HepG2 (cell line): ENCODE measurements around the gene ARHGEF7. TPM values are rescaled to one million over a fixed set of nuclear protein-coding genes. Genes with fewer than 3 reads are reported as not detected.

ENCODE experiments used
- ATF3 ChIP-seq: sonication (generic); formaldehyde crosslinking; IDR thresholded peaks from 2 replicates; pipeline ENCODE4 v1.4.0; 2020; ENCODE audit warnings: missing genetic modification reagents
- CBX5 ChIP-seq: sonication (generic); formaldehyde crosslinking; IDR thresholded peaks from 2 replicates; pipeline ENCODE4 v1.4.0; 2020; ENCODE audit warnings: missing genetic modification reagents, borderline replicate concordance
- GATA4 ChIP-seq: sonication (generic); IDR thresholded peaks from 2 replicates; pipeline ENCODE4 v1.6.1; 2016; ENCODE audit warnings: antibody characterized with exemption, low read depth, borderline replicate concordance
- MLX ChIP-seq: IDR thresholded peaks from 2 replicates; pipeline ENCODE4 v1.6.1; 2016
- NCOR1 ChIP-seq: fragments of 200-600 bp; sonication (generic); IDR thresholded peaks from 2 replicates; pipeline ENCODE4 v1.7.0; 2017; ENCODE audit warnings: antibody characterized with exemption, low read length, borderline replicate concordance
- NFKBIZ ChIP-seq: IDR thresholded peaks from 2 replicates; pipeline ENCODE4 v1.6.1; 2018; ENCODE audit warnings: missing genetic modification reagents, missing compliant biosample characterization
- PCBP2 ChIP-seq: fragments of 200-400 bp; formaldehyde crosslinking; optimal IDR thresholded peaks from 2 replicates; pipeline ENCODE3; 2018; ENCODE audit warnings: low read length, low read depth; ENCODE audit not compliant: poor library complexity, severe bottlenecking
- POGK ChIP-seq: sonication (generic); formaldehyde crosslinking; conservative IDR thresholded peaks from 2 replicates; pipeline ENCODE4 v1.8.0; 2022; ENCODE audit warnings: mild to moderate bottlenecking, moderate library complexity, missing genetic modification reagents
- SMAD1 ChIP-seq: sonication (generic); formaldehyde crosslinking; IDR thresholded peaks from 2 replicates; pipeline ENCODE4 v1.4.0; 2020; ENCODE audit warnings: missing genetic modification reagents, low read depth, mild to moderate bottlenecking, borderline replicate concordance
- SRSF1 ChIP-seq: fragments of 200-400 bp; formaldehyde crosslinking; optimal IDR thresholded peaks from 2 replicates; pipeline ENCODE3; 2017; ENCODE audit warnings: mild to moderate bottlenecking, low read depth, low read length, moderate library complexity
- SRSF9 ChIP-seq: fragments of 200-400 bp; formaldehyde crosslinking; IDR thresholded peaks from 2 replicates; pipeline ENCODE4 v1.6.1; 2018; ENCODE audit warnings: borderline replicate concordance, mild to moderate bottlenecking, low read depth, low read length; ENCODE audit not compliant: insufficient read depth, poor library complexity, severe bottlenecking
- U2AF2 ChIP-seq: fragments of 200-400 bp; formaldehyde crosslinking; IDR thresholded peaks from 2 replicates; pipeline ENCODE4 v1.6.1; 2017; ENCODE audit warnings: low read depth, mild to moderate bottlenecking, low read length
- ZGPAT ChIP-seq: IDR thresholded peaks from 2 replicates; pipeline ENCODE4 v1.6.1; 2016; ENCODE audit warnings: mild to moderate bottlenecking
- ZNF235 ChIP-seq: sonication (generic); formaldehyde crosslinking; IDR thresholded peaks from 2 replicates; pipeline ENCODE4 v1.8.1; 2023; ENCODE audit warnings: mild to moderate bottlenecking, missing genetic modification reagents, borderline replicate concordance
- ZXDC ChIP-seq: sonication (generic); formaldehyde crosslinking; IDR thresholded peaks from 2 replicates; pipeline ENCODE4 v1.5.0; 2020; ENCODE audit warnings: mild to moderate bottlenecking, missing genetic modification reagents
- polyA plus RNA-seq, 8 experiments: library from polyadenylated mRNA; depleted of rRNA in 3 of 8; stranded (reverse) in 7 of 8; unstranded in 1 of 8; fragments of >200 nt; fragmentation: Illumina TruSeq in 4 of 8; extraction: Trizol in 4 of 8; gene quantifications; 2 replicates each; pipeline versions ENCODE4 v1.2.1 to v1.2.3, GENCODE V29; 2011 to 2016; ENCODE audit warnings: low read depth in 4 of 8, missing spikeins in 1 of 8, mixed read lengths in 1 of 8; ENCODE audit not compliant: insufficient read depth in 1 of 8
- total RNA-seq, 5 experiments: library from RNA; depleted of rRNA; stranded (reverse); fragments of >200 nt; fragmentation: Illumina TruSeq; extraction: Trizol; gene quantifications; 2 replicates each; pipeline ENCODE4 v1.2.3, GENCODE V29; 2016; ENCODE audit warnings: low read depth in 1 of 5
- TF ChIP-seq, protein P1 (sequence below): sonication (generic); formaldehyde crosslinking; IDR thresholded peaks from 2 replicates; pipeline ENCODE4 v1.4.0; 2020; ENCODE audit warnings: missing genetic modification reagents, borderline replicate concordance

The ARHGEF7 gene
- total and polyA plus RNA-seq, 2 of the 13 experiments (the other 11 are each of a cell fraction or from before 2014, with no cell fraction given) = 15.7 to 22.3 TPM

DNA sequence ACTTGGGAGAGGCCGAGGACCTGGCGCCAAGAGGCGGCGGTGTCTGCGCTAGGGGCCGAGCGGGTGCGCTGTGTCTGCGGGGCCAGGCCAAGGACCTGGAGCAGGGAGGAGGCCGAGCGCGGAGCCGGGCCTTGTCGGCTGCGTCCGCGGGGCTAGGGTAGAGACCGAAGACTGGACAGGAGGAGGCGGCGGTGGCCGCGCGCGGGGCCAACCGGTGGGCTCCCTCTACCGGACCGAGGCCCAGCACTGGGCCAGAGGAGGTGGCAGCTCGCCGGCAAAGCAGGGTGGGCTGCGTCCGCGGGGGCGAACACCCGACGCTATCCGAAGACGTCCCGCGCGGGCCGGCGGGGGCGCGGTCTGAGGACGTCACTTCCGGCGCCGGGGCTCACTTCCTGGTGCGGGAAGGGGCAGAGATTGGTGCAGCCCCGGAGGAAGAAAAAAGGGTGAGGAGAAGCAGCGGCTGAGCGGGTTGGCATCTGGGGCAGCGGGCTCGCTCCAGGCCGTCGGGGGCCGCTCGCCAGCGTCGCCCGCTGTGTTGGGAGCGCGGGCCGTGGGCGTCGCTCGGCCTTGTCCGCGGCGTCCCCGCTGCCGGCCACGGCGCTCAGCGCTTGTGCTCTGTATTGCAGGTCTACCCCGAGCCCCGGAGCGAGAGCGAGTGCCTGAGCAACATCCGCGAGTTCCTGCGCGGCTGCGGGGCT, 38.3 kb downstream of the ARHGEF7 start (continued):
- TF ChIP-seq ZGPAT = peak; percentile 86; the same call in 1 of the 2 replicates
- TF ChIP-seq SMAD1 (CRISPR knock-in tag) = peak; percentile 96; the same call in 1 of the 2 replicates
- TF ChIP-seq ZNF235 (CRISPR knock-in tag) = no peak; the same call in 1 of the 2 replicates
- TF ChIP-seq, protein P1, sequence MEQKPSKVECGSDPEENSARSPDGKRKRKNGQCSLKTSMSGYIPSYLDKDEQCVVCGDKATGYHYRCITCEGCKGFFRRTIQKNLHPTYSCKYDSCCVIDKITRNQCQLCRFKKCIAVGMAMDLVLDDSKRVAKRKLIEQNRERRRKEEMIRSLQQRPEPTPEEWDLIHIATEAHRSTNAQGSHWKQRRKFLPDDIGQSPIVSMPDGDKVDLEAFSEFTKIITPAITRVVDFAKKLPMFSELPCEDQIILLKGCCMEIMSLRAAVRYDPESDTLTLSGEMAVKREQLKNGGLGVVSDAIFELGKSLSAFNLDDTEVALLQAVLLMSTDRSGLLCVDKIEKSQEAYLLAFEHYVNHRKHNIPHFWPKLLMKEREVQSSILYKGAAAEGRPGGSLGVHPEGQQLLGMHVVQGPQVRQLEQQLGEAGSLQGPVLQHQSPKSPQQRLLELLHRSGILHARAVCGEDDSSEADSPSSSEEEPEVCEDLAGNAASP (CRISPR knock-in tag) = peak; percentile 12; the same call in 1 of the 2 replicates
- TF ChIP-seq ATF3 (CRISPR knock-in tag) = peak; percentile 40; the same call in 1 of the 2 replicates
- TF ChIP-seq GATA4 = peak; percentile 35; the same call in 1 of the 2 replicates
- TF ChIP-seq NFKBIZ (CRISPR knock-in tag) = no peak
- TF ChIP-seq PCBP2 = no peak
- peak; percentile 13; the same call in 1 of the 2 replicates for TF ChIP-seq MLX (CRISPR knock-in tag)
- TF ChIP-seq U2AF2 = no peak
- TF ChIP-seq NCOR1 = peak; percentile 36; the same call in 1 of the 2 replicates
- peak; percentile 91 for TF ChIP-seq POGK
- no peak for TF ChIP-seq SRSF9
- TF ChIP-seq ZXDC (CRISPR knock-in tag) = peak; percentile 83
- TF ChIP-seq CBX5 (CRISPR knock-in tag) = peak; percentile 55
- TF ChIP-seq SRSF1 = peak; percentile 75
